Activated CD4-positive, alpha-beta T cell treated with anti-CD3 and anti-CD28 coated beads, Interleukin-2, amount 50 U/mL, for 48 hours (primary cell): ENCODE measurements around the gene MPPE1.
"Not testable (repeated sequence)": the region's sequence is repeated elsewhere in the genome, so short reads cannot be mapped to it uniquely, and the experiment has no call there.

ENCODE experiments used
- DNase-seq, 2 experiments: peaks; one replicate each; pipeline ENCODE4 v3.0.0-alpha.2; 2020

MPPE1 gene, protein sequence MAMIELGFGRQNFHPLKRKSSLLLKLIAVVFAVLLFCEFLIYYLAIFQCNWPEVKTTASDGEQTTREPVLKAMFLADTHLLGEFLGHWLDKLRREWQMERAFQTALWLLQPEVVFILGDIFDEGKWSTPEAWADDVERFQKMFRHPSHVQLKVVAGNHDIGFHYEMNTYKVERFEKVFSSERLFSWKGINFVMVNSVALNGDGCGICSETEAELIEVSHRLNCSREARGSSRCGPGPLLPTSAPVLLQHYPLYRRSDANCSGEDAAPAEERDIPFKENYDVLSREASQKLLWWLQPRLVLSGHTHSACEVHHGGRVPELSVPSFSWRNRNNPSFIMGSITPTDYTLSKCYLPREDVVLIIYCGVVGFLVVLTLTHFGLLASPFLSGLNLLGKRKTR

DNA sequence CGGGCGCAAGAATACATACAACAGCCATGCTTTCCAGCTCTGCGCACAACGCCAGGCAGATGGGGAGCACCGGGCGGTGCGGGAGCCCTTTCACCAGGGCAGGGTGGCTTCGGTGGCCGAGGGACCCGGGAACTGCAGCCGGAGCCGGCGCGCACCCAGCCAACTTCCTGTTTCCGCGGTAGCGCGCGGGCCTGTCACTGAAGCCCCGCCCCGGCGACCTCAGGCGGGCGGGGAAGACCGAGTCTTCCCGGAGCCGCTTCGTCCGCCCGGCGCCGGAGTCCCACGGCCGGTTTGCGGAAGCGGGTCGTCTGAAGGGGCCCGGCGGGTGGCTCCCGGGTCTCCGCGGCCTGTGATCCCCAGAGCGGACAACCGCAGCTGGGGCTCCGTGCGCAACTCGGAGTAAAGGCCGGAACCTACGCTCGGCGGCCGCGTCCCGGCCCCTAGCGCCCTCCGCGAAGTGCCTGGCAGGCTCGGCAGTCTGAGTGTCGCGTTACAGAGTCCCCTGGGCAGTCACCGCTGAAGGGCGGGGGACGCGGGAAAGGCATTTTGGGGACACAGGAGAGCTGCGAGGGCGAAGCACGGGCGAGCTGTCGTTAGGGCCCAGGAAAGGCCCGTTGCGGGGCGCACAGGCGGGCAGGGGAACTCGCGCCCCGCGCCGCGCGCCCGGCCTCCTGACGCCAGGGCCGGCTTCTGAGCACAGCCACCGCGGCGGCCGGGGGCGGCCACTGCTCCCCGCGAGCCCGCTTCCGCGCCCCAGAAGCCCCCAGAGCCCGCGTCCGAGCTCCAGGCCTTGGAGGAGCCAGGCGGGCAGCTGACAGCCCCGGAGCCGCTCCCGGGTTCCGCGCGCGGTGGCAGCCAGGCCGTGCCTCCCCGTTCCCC, at the start of gene MPPE1:
Gene MPPE1, minus strand, starts transcription at position 136 of the 879 bp plus-strand sequence. CDS start 11,053 bp downstream, outside the sequence.
- DNase-seq: peak; percentile 86 to 89

DNA sequence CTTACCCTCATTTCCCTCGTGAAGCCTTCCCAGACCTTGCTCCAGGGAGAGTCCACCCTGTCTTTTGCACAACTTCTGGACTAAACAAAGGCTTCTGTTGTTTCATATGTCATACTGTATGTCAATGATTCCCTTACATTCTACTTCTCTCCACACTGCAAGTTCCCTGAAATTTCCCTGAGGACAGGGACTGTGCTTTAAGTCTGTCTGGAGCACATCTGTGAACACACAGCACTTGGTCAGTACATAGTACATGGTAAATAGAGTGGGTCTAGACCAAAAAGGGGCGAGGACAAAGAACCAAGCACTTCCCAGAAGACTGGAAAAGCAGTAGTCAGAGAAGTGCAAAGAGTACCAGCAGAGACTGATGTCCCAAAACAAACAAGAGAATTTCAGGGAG, 49.5 kb upstream of the MPPE1 start:
- no peak for DNase-seq

DNA sequence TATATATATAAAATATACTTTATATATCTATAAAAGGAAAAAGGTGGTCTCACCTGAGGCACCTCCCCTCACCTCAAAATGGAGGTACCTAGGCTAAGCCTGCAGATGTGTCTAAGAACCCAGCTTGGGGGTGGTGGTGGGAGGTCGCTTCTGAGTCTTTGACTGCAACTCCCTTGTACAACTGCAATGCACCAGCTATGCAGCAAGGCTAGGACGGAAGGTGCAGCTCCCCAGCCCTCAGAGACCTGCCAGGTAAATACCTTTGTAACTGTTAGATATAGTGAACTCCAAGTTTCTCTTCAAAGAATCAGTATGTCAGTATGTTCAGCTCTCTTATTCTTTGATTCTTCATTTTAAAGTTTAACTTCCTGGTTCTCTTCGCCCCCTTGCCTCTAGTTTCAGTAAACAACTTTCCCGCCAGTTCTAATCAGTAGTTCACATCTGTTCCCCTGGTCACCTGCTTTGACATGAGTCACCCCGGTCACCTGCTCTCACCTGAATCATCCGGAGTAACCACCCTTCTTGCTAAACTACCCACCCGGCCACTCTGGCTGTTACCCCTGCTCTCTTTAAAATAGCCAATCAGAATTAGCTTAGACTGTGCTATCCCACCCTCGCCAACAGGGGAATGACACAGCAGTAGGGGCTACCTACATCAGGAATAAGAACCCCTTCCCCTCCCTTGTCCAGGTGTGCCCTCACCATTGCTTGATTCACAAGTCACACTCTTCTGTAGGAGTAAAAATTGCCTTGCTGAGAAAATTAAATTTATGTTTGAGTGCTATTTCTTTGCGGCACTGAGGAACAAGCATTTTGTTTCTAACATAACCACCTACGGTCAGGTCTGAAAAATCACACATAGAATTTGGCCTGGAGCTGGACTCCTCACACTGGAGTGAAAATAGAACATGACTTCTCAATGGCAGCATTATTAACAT, 48.5 kb upstream of the MPPE1 start:
- DNase-seq: no peak

DNA sequence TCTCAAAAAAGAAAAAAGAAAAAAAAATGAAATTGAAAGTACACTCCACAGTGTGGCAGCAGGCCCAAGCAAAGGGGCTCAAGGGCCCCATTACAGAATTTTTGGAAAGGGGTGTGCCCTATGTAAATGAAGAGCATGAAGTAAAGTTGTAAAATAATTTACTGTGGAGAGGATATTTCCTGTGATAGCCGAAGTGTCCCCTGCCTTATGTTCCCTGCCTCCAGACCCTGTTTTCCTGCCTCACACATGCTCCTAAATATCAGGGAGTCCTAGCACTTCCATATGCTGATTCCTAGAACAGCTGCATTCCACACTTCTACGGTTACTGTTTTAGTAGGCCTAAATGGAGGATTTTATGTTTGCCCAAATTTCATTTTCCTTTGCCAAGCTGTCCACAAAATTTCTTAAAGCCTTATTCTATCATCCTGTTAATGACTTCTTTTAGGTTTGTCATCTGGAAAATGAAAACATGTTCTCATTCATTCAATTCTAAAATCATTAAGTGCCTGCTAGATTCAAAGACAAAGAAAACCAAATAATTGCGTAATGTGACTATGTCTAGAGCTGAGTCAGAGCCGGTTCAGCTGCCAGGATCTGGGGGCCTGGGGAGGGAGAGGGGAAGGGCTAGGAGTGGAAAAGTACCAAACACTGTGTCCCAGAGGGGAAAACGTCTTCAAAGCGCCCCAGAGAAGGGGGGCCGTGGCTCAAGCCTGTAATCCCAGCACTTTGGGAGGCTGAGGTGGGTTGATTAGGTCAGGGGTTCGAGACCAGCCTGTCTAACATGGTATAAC, 47.3 kb upstream of the MPPE1 start:
- DNase-seq: no peak

DNA sequence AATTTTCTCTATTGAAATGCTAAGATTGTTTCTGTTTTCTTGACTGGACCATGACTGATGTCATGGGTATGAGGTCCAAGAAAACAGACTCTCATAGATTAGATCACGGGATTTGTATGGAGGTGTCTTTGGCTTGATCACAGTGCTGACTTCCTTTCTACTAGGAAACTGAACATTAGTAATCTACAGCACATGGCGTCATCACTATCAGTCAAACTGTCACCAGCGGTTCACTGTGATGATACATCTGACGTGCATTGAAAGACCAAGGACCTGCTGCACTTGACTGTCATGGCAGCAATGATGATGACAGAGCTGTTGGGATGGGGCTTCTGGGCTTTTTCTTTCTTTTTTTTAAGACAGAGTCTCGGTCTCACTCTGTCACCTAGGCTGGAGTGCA, 45.0 kb upstream of the MPPE1 start:
- DNase-seq: no peak

DNA sequence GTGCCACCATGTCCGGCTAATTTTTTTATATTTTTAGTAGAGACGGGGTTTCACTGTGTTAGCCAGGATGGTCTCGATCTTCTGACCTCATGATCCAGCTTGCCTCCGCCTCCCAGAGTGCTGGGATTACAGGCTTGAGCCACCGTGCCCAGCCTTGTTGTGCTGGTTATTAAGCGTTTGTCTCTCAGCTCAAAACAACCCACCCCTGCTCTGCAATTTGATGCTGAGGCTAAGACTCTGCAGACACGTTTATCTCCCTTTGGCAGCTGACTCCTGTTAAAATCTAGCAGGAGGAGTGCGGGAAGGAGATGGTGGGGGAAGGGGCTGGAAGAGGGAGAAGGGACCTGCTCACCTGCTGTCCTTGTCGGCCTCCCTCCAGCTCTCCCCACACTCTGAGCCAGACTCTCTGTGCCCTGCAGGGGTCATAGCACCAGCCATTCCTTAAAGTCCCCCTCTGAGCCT, 43.3 kb upstream of the MPPE1 start:
- DNase-seq: no peak

DNA sequence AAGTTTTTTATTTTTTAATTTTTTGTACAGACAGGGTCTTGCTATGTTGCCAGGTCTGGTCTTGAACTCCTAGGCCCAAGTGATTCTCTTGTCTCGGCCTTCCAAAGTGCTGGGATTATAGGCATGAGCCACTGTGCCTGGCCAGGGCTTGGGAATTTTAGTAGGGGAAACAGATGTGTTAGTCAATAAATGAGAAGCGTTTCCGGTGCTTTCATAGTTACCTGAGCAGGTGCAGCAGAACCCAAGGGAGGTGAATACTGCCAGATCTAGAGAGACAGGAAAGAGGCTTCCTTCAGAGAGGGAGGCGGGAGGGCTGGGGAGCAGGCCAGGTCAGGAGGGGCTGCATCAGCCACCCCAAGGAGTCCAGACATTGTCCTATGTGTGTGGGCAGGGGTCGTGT, 42.7 kb upstream of the MPPE1 start:
- no peak for DNase-seq

DNA sequence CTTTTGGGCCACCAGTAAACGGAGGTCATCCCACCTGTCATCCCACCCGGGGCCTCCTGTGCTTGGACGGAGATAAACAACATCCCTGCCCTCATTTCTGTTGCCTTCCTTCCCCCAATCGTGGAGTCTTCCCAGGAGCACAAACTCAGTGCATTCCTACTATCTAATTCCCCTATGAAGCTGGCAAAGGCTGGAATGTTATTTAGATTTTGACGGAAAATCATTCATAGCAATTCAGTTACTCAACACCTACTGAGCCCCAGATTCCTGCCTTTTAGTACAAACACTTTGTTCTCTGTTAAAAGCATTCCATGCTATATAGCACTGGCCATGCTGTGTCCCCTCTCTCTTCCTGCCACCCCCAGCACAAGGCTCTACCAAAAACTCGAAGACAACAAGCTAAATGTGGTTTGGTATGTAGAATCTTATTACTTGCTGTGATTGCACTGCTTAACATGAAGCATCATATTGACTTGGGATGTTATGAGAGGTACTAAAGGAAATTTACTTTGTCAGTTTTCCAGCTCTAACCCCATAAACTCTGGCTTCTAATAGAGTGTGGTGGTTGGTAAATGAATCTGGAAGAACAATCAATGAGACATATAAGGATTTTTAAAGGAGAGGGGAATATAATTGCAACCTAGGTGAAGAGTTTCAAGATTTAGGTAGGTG, 40.9 kb upstream of the MPPE1 start:
- DNase-seq: no peak

DNA sequence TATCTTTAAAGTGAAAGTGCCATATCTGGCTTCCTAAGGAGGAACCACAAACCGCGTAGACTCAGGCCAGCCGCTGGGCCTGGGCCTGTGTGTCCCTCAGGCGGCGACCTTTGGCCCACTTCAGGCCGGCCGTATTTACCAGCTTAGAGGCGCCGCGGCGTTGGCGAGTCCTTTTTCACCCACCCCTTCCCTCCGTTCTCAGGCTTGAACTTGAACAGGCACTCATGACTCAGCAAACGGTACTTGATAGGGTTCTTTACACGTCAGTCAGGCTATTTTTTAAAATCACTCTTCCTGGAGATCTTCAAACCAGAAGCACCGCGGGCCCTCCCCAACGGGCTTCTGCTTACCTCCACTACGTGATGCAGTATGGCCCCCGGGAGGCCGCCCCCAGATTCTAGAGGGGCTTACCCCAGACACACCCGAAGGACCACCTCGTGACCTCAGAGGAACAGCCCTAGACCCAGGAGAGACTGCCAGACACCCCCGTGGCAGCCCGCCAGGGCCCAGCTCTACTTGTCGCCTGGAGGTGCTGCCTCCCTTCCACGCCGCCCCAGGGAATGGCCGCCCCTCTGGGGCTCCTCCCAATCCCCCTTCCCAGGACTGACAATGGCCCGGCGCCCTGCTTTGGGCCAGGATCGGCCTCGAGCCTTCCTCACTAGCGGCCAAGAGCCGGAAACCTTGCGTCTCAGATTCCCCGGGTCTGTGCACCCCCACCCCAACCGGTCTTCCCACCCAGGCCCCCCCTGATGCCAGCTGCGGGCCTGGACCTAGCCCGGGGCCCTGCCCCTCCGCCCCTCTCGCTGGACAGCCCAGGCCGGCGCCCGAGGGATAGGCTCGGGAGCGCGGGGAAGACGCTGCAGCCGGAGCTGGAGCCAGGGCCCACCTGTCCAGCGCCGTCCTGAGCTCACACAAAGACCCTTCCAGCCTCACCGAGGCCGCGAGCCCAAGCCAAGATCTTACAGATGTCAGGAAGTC, 39.4 kb upstream of the MPPE1 start:
- DNase-seq: peak; percentile 71 to 72

DNA sequence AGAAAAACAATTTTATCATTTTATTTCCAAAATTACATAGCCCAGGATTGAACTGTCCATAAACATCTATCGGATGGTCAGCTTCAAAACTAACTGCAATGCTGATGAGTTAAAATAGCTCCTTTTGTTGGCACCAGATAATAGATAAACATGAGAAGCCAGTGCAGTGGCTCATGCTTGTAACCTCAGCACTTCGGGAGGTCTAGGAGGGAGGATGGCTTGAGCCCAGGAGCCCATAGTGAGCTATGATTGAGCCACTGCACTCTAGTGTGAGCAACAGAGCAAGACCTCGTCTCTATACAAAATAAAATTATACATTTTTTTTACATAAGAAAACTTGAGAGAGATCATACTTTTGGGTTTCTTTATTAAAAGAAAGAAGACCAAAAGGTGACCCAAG, 38.6 kb upstream of the MPPE1 start:
- peak in 1 of 2 experiments; percentile 6 for DNase-seq

DNA sequence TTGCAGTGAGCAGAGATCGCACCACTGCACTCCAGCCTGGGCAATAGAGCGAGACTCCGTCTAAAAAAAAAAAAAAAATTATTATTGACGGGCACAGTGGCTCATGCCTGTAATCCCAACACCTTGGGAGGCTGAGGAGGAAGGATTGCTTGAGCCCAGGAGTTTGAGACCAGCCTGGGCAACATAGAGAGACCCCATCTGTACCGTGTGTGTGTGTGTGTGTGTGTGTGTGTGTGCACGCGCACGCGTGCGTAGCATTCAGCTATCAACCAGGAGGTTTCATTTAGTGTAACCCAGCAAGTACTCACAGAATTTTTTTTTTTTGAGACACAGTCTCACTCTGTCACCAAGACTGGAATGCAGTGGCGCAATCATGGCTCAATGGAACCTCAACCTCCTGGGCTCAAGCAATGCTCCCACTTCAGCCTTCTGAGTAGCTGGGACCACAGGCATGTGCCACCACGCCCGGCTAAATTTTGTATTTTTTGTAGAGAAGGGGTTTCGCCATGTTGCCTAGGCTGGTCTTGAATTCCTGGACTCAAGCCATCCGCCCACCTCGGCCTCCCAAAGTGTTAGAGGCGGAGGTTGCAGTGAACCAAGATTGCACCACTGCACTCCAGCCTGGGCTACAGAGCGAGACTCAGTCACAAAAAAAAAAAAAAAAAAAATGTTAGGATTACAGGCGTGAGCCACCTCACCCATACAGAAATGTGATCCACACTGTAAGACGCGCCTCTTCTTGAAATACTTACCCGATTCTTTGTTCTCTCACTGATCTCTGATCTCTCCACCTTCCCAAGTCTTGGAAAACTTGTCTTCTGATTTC, 37.9 kb upstream of the MPPE1 start:
- DNase-seq: not testable (repeated sequence)

DNA sequence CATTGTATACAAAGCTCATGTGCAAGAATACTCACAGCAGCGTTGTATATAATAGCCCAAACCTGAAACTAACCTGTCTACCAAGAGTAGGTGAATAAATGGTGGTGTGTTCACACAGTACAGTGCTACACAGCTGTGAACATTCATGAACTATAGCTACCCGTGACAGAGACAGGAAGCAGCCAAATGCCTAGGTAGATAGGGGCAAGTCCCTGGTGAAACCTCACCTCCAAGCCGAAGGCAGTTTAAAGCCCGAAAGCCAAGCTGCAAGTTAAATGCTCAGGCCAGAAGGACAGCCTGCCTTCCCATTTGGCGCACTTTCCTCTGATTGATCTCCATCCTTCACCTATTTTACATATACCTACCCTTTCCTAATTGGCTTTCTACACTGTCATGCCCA, 36.7 kb upstream of the MPPE1 start:
- no peak for DNase-seq

DNA sequence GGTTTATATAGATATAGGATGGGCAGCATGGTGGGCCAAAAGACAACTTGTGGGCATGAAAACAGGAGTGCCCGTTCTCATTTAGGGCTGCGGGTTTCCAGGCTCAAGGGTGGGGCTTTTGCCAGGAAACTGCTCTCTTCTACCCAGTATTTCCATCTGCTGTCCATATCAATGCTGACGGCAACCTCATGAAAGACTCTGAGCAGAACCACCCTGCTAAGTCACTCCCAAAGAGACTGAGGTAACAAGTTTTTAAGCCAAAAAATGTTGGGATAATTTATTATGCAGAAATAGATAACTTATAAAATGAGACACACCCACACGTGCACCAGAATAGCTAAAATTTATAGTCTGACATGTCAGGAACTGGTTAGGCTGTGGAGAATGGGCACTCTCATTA, 36.1 kb upstream of the MPPE1 start:
- no peak for DNase-seq

DNA sequence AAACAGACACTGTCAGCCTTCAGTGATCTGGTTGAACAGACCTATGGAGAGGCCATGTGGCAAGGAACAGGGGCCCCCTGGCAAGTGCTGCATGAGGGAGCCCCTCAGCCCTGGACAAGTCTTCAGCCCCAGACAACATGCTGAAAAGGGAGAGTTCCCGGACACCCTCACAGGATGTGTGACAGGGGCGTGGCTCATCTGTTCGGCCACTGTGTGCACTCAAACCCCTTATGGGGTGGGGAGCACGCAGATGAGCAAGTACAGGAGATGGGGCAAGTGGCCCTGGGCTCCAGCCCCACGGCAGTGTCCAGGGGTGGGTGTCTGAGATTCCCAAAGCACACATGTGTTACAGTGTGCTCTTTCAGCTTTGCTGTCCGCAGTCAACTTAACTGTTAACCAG, 35.4 kb upstream of the MPPE1 start:
- no peak for DNase-seq

DNA sequence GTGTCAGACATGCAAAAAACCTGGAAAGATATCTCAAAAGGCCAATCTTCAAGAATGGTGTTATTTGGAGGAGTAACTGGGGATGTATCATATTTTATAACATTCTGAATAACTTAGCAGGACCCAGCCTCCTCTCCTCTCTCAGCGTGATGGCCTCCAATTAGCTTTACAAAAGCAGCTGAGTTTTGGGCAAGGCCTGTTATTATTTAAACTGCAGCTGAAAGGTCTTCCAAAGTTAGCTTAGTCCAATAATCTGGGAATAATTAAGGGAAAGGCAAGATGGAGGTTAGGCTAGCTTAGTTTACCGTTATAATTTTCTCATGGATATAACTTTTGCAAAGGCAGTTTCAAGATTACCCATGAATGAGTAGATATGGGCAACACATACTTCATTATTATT, 32.8 kb upstream of the MPPE1 start:
- DNase-seq: no peak

DNA sequence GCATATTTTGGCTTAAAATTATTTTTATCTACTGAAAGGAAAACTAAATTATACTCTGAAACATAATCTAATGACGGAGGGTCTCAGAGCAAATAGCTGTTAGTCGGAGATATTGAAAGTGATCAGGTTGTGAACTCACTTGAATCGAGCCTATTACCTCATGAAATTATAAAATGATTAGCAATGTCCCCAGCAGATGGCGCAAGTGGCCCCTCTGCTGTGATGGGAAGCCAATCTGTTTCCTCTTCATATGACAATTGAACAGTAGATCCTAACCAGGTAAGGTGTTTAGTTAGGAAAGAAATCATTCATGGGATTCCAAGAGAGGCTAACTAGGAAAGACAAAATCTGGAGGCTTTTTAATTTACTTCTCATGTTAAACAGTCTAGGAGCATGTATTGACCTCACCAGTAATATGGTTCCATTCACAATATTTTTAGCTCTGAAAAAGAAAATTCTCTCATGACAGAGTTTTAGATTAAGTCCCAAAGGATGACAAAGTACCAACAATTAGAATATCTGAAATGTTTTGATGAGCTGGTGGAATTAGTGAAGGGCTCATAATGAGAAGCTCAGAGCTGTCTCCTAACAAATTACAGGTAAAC, 29.9 kb upstream of the MPPE1 start:
- peak; percentile 81 to 82 for DNase-seq

DNA sequence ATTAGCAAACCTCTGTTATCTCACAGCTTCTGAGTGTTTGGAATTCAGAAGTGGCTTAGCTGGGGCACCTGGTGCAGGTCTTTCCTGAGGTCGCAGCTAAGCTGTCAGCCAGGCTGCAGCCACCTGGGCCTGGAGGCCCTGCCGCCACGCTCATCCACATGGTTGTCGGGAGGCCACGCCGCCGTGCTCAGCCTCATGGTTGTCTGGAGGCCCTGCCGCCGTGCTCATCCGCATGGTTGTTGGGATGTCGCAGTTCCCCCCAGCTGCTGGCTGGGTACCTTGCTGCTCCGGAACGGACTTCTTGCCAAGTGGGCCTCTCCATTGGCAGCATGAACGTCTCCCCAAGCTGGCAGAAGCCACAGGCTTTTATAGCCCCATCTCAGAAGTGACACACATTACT, 24.3 kb upstream of the MPPE1 start:
- DNase-seq: no peak

DNA sequence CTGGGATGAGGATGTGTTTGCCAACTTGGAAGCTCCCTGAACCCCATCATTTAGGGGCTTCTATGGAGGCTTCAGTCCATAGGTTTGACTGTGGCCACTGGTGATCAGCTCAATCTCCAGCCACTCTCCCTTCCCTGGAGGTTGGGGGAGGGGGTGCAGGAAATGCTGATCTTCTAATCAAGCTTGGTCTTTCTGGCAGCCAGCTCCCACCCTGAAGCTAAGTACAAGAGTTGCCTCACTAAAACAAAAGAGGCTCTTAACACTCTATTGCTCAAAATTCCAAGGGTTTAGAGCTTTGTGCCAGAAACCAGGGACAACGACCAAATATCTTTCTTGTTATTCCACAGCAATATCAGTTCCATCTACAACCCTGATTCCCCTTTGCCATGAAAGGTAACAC, 19.4 kb upstream of the MPPE1 start:
- DNase-seq: no peak
